NCI-H510A (cell line): ENCODE results near the gene BMP6.
"Not testable (repeated sequence)": the region's sequence is repeated elsewhere in the genome, so short reads cannot be mapped to it uniquely, and the experiment has no call there.

Experiments used
- DNase-seq: peaks from one replicate; lab custom pipeline; 2025; lab: John Stamatoyannopoulos, UW

The BMP6 gene

GRCh38 chr6:7794509-7794908 is 68.6 kb downstream of the BMP6 start:
- no peak for DNase-seq

- DNase-seq: no peak
Observed at GRCh38 chr6:7797386-7797785, 71.5 kb downstream of the BMP6 start.

GRCh38 chr6:7798751-7799150 is 72.9 kb downstream of the BMP6 start:
- DNase-seq: no peak

GRCh38 chr6:7802662-7803061 is 76.8 kb downstream of the BMP6 start:
- no peak for DNase-seq

GRCh38 chr6:7803214-7803613 is 77.3 kb downstream of the BMP6 start:
- DNase-seq: no peak

GRCh38 chr6:7805078-7805849 is 79.4 kb downstream of the BMP6 start:
- no peak for DNase-seq

- DNase-seq: no peak
Observed at GRCh38 chr6:7805850-7806214, 79.9 kb downstream of the BMP6 start.

- DNase-seq: no peak
Observed at GRCh38 chr6:7806711-7807110, 80.8 kb downstream of the BMP6 start.

GRCh38 chr6:7809346-7809745 is 83.4 kb downstream of the BMP6 start:
- DNase-seq: no peak

- no peak for DNase-seq
Observed at GRCh38 chr6:7811441-7811840, 85.5 kb downstream of the BMP6 start.

- DNase-seq: no peak
Observed at GRCh38 chr6:7812623-7813022, 86.7 kb downstream of the BMP6 start.

- DNase-seq: no peak
Observed at GRCh38 chr6:7813193-7813592, 87.3 kb downstream of the BMP6 start.

GRCh38 chr6:7813704-7814103 is 87.8 kb downstream of the BMP6 start:
- no peak for DNase-seq

- DNase-seq: no peak
Observed at GRCh38 chr6:7815716-7816115, 89.8 kb downstream of the BMP6 start.

- not testable (repeated sequence) for DNase-seq
Observed at GRCh38 chr6:7817184-7817583, 91.3 kb downstream of the BMP6 start.

- no peak for DNase-seq
Observed at GRCh38 chr6:7818257-7819214, 92.6 kb downstream of the BMP6 start.

GRCh38 chr6:7819431-7820015 is 93.6 kb downstream of the BMP6 start:
- DNase-seq: no peak

GRCh38 chr6:7820288-7820835 is 94.5 kb downstream of the BMP6 start:
- DNase-seq: no peak

- no peak for DNase-seq
Observed at GRCh38 chr6:7821426-7821825, 95.5 kb downstream of the BMP6 start.

GRCh38 chr6:7823552-7823951 is 97.7 kb downstream of the BMP6 start:
- no peak for DNase-seq

GRCh38 chr6:7825986-7826385 is 100.1 kb downstream of the BMP6 start:
- DNase-seq: no peak

- DNase-seq: no peak
Observed at GRCh38 chr6:7827142-7827541, 101.2 kb downstream of the BMP6 start.

- DNase-seq: no peak
Observed at GRCh38 chr6:7828124-7828523, 102.2 kb downstream of the BMP6 start.
